SK-N-MC (cell line): ENCODE measurements around the gene FBXO22.

Experiments
- EZH2 ChIP-seq: fragments of 200-600 bp; sonication (generic); IDR thresholded peaks from one replicate; pipeline ENCODE4 v1.6.1; 2017; ENCODE audit warnings: antibody characterized with exemption
- POLR2AphosphoS5 ChIP-seq: IDR thresholded peaks from 2 replicates; pipeline ENCODE4 v1.6.1; 2012; ENCODE audit warnings: mild to moderate bottlenecking, low read depth, low read length, borderline replicate concordance

GRCh38 chr15:75943713-75944215, 40.1 kb downstream of the FBXO22 start:
- TF ChIP-seq EZH2 (no peak), POLR2AphosphoS5 (no peak)
